HG03135 (cell line): ENCODE measurements around the gene TAGAP.
"Not testable (repeated sequence)": the region's sequence is repeated elsewhere in the genome, so short reads cannot be mapped to it uniquely, and the experiment has no call there.

Source experiments
- ATAC-seq: cut with Tn5 transposase; IDR thresholded peaks from one replicate; pipeline ENCODE4 v1.9.1; 2021; ENCODE audit warnings: mild to moderate bottlenecking, moderate library complexity; ENCODE audit not compliant: unreplicated experiment

The TAGAP gene

DNA sequence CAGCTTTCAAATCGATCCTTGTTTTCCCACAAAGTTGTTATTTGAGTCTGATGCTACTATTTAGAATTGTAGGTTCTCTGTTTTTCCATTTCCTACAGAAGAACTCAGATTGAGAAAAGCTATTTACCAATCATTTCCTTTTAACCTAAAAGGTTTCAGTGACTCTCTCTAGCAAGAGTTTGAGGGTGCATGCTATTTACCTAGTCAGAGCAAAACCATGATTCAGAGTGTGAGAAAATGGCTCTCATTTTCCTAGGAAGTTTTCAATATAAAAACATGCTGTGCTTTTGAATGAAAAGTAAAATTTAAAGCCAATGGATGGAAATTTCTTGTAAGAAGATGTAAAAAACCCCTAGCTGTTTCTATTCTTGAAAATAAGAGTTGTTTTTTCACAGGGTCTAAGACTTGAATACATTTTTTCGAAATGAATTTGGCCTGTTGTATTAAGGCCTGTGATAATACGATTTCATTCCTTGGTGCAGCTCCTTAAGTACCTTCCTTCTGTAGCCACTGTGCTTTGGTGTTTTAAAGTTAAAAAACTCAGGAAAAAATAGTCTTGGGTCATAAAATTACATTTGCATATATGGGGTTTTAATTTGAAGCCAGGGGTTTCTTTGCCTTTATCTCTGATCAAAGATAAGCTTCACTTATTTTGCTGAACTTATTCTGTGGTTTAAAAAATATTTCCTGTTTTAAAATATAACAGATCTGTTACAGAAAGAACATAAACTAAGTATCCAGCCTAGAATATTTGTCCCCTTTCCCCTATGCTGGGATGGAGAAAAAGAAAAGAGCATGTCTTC lies 26.8 kb downstream of the TAGAP start:
- ATAC-seq: no peak

DNA sequence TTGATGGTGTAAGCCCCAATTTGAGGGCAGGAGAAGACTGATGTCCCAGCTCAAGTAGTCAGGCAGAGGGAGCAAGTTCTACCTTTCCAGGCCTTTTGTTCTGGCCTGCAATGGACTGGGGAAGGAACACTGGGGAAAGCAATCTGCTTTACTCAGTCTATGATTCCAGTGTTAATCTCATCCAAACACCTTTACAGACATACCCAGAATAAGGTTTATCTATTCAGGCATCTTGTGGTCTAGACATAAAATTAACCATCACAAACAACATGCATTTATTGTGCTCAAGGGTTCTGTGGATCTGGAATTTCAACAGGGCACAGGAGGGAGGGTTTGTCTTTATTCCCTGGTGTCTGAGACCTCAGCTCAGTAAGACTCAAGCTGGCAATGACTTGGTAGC lies 30.4 kb downstream of the TAGAP start:
- ATAC-seq: no peak

DNA sequence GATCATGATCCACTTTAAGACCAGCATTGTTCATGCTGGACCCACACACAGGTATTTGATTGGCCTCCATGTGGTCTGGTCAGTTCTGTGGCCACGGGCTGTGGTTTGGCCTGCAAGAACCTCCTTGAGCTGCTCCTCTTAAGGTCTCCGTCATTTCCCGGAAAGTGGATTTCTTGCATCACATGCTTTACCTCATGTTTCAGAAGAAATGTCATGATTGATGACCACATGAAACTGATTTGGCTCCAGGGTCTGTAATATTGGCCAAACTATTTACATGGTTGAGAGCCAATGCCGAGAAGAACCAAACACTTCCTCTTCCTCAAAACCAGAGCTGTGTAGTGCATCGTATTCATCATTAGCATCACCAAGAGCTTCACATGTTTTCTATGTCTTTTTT lies 31.6 kb downstream of the TAGAP start:
- no peak for ATAC-seq

- no peak for ATAC-seq
Measured at GRCh38 chr6:159012201-159012600, 32.6 kb downstream of the TAGAP start.

GRCh38 chr6:159010037-159010612 lies 34.7 kb downstream of the TAGAP start:
- not testable (repeated sequence) for ATAC-seq

DNA sequence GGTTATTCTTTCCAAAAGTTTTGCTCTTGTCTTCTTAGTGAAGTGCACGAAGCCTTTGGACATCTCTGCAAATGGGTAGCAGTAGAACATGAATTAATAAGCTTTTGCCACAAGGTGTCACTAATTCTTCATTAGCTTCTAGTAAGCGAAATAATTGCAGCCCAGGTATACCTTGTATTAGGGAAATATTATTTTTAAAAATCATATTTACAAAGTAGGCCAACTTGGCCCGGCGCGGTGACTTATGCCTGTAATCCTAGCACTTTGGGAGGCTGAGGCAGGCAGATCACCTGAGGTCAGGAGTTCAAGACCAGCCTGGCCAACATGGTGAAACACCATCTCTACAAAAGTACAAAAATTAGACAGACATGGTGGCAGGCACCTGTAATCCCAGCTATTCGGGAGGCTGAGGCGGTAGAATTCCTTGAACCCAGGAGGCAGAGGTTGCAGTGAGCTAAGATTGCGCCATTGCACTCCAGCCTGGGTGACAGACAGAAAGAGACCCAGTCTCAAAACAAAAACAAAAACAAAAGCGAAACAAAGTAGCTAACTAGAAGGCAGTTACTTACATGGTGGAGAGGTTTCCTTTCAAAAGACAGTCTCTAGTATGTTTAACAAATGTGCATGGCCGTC lies 36.0 kb downstream of the TAGAP start:
- peak; percentile 47 for ATAC-seq

DNA sequence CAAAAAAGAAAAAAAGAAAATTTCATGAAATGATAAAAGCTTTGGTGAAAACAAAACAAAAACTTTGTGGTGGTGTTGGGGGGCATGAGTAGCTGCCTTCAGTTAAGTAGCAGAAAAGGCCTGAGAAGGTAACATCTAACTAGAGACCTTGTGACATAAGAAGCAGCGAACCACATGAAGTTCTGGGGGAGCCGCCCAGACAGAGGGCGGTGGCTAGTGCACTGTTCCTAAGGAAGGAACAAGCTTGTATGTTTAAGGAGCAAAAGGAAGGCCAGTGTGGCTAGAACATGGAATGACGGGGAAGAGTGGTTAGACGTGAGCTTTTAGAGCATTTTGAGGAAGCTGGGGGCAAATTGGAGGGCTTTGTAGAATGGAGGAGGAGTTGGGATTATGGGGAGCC lies 37.3 kb downstream of the TAGAP start:
- ATAC-seq: no peak

- no peak for ATAC-seq
Measured at GRCh38 chr6:159005436-159005835, 39.4 kb downstream of the TAGAP start.

GRCh38 chr6:159004592-159004991 lies 40.2 kb downstream of the TAGAP start:
- no peak for ATAC-seq

GRCh38 chr6:159002432-159003155 lies 42.2 kb downstream of the TAGAP start:
- no peak for ATAC-seq

DNA sequence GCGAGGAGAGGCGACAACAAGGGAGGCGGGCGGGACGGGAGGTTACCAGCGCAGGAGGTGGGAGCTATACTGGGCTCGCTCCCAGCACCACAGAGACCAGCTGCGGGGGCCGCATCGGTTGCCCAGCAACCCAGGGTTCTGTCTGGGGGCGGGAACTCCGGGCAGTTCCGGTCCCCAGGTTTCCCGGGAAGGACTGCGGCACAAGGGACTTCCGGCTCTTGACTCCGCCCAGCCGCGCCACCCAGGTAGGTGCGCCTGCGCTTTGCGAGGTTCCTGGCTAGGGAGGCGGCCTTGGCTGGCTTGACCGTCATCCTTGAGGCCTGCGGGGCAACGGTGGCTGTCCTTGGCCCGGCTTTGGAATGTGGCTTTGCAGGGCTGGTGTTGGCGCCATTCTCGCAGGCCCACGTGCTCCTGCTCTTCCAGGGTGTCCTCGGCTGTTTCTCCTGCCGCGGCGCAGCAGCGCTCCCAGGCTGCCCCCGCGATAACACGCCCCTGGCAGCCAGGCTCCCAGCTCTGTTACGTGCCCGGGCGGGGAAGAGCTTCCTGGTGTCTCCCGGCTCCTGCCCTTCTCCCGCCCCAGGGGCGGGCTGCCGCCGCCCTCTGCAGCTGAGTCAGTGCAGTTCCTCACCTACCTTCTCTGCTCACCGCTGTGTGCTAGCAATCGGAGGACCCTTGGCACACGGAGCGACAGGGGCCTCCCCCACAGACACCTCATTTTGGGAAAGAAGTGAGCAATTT lies 45.0 kb downstream of the TAGAP start, which contains the start of gene RSPH3:
RSPH3 (minus strand) TSS at position 537 of the 738 bp plus-strand sequence. CDS start 652 bp downstream, outside the sequence.
- ATAC-seq: peak; percentile 91

DNA sequence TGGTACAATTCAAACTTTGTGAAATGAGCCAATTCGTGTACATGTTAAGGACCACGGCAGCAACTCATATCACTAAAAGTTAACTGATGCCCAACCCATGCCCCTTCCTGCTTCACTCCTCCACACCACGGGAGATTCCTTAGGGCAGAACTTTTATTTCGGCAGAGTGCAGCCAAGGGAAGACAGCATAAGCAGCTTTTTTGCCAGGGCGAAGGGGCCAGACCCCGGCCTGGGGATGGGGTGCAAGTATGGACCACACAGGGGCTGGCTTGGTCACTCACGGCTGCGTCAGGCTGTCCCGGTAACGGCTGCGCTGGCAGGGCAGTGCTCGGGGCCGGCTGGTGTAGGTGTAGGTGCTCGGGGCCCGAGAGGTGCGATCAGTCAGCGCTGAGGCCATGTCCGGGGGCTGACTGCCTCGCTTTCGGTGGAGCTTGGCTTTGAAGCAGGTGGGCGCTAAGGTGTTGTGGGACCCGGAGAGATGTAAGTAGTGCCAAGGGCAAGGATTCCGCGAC lies 45.6 kb downstream of the TAGAP start:
- ATAC-seq: peak; percentile 33

GRCh38 chr6:158996856-158997255 lies 47.9 kb downstream of the TAGAP start:
- ATAC-seq: no peak

DNA sequence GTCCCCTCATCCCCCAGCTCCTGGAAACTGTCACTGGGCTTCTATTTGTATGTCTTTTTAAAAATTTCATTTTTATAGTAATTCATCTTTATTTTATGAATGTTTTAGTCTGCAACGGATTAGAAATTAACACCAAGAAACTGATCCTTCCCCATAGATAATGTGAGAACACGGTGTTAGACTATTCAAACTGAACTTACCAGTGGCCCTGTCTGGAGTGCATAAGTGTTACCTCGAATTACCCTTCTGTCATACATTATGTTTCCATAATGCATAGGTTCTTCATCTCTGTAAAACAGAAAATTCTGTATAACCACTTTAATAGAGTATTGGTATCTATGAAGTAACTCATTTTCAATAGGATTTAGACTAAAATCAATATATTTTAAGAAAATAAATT lies 51.2 kb downstream of the TAGAP start:
- no peak for ATAC-seq

GRCh38 chr6:158991017-158991723 lies 53.6 kb downstream of the TAGAP start:
- ATAC-seq: no peak

GRCh38 chr6:158989711-158990110 lies 55.1 kb downstream of the TAGAP start:
- ATAC-seq: not testable (repeated sequence)

DNA sequence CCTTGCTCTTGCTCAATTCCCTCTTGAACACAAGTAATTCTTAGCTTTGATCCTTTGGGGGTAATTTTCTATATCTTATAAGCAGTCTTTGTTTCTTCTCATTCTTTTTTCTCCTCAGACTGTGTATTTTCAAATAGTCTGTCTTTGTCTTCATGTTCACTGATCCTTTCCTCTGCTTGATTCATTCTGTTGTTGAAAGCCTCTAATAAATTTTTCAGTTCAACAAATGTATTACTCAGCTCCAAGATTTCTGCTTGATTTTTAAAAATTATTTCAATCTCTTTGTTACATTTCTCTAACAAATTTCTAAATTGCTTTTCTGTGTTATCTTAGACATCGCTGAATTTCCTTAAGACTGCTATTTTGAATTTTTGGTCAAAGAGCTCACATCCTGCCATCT lies 56.3 kb downstream of the TAGAP start:
- ATAC-seq: no peak

DNA sequence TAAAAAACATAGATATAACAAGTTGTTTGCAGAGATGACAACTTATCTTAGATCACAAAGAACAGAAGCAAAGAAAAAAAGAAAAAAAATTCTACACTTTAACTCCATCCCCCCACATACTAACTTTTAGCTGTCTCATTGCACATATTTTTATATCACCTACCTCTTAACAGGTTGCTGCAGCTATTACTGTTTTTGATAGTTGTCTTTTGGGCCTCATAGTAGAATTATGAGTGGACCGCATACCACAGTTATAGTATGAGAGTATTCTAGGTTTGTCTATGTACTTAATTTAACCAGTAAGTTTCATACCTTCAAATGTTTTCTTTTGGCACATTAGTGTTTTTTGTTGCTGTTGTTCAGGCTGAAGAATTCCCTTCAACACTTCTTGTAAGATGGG lies 57.1 kb downstream of the TAGAP start:
- no peak for ATAC-seq
